HEK293 (cell line): ENCODE results near the gene HIPK2.

Experiments used
- CTCF ChIA-PET: fragments of 350-600 bp; formaldehyde crosslinking; extraction: SDS; loops from one replicate; lab custom pipeline; 2021; ENCODE audit warnings: antibody characterized with exemption; lab: Yijun Ruan, JAX
- POLR2A ChIA-PET: fragments of 300-600 bp; formaldehyde crosslinking; extraction: SDS; loops from one replicate; lab custom pipeline; 2020; ENCODE audit warnings: antibody characterized with exemption, inconsistent platforms; lab: Yijun Ruan, JAX
- H3K27ac ChIP-seq: fragments of 200-500 bp; sonication (Bioruptor generic); 2 replicates; pipeline ENCODE4 v1.5.1; 2014; ENCODE audit warnings: low read depth, low read length, control low read depth, inconsistent platforms; ENCODE audit errors: extremely low read depth
- H3K36me3 ChIP-seq, 2 experiments: fragments of 200-500 bp in 1 of 2; sonication (Bioruptor generic) in 1 of 2; 1 replicate in 1 of 2; 2 replicates in 1 of 2; pipeline ENCODE4 v1.5.1; 2014 to 2017; ENCODE audit warnings: inconsistent platforms in 2 of 2, low read length in 2 of 2; ENCODE audit not compliant: control insufficient read depth in 2 of 2, insufficient read depth in 1 of 2
- H3K4me1 ChIP-seq: fragments of 200-500 bp; sonication (Bioruptor generic); 2 replicates; pipeline ENCODE4 v1.5.1; 2014; ENCODE audit warnings: mild to moderate bottlenecking, low read length, inconsistent platforms; ENCODE audit not compliant: control insufficient read depth, insufficient read depth
- H3K4me3 ChIP-seq: 2 replicates; pipeline ENCODE4 v1.5.1; 2011; ENCODE audit warnings: low read depth, mild to moderate bottlenecking, control low read depth, low read length, moderate library complexity
- H3K9me3 ChIP-seq: fragments of 200-500 bp; sonication (Bioruptor generic); 2 replicates; pipeline ENCODE4 v1.5.1; 2014; ENCODE audit warnings: low read depth, low read length, inconsistent platforms; ENCODE audit not compliant: control insufficient read depth, insufficient read depth
- HOXD13 ChIP-seq: sonication (generic); formaldehyde crosslinking; IDR thresholded peaks from 2 replicates; pipeline ENCODE4 v1.8.0; 2022; ENCODE audit warnings: missing genetic modification reagents, borderline replicate concordance
- KLF17 ChIP-seq: fragments of 450-650 bp; formaldehyde crosslinking; IDR thresholded peaks from 2 replicates; pipeline ENCODE4 v1.5.1; 2016; ENCODE audit warnings: missing biosample characterization, missing genetic modification characterization
- SCRT1 ChIP-seq: fragments of 450-650 bp; formaldehyde crosslinking; IDR thresholded peaks from 2 replicates; pipeline ENCODE4 v1.5.1; 2016; ENCODE audit warnings: missing biosample characterization, missing genetic modification characterization, borderline replicate concordance
- ZBTB20 ChIP-seq: fragments of 450-650 bp; formaldehyde crosslinking; IDR thresholded peaks from 2 replicates; pipeline ENCODE4 v1.5.1; 2016; ENCODE audit warnings: missing biosample characterization, missing genetic modification characterization
- ZBTB8A ChIP-seq: fragments of 450-650 bp; formaldehyde crosslinking; IDR thresholded peaks from 2 replicates; pipeline ENCODE4 v1.5.1; 2016; ENCODE audit warnings: missing biosample characterization, missing genetic modification characterization
- ZFP69B ChIP-seq: fragments of 450-650 bp; formaldehyde crosslinking; IDR thresholded peaks from 2 replicates; pipeline ENCODE4 v1.5.1; 2016; ENCODE audit warnings: missing biosample characterization, missing genetic modification characterization
- ZNF146 ChIP-seq: fragments of 450-650 bp; formaldehyde crosslinking; IDR thresholded peaks from 2 replicates; pipeline ENCODE4 v1.5.1; 2016; ENCODE audit warnings: missing biosample characterization, missing genetic modification characterization
- ZNF155 ChIP-seq: fragments of 450-650 bp; formaldehyde crosslinking; IDR thresholded peaks from 2 replicates; pipeline ENCODE4 v1.5.1; 2016; ENCODE audit warnings: missing biosample characterization, missing genetic modification characterization
- ZNF184 ChIP-seq: fragments of 450-650 bp; IDR thresholded peaks from 2 replicates; pipeline ENCODE4 v1.5.1; 2018; ENCODE audit warnings: missing biosample characterization, mild to moderate bottlenecking, missing genetic modification characterization
- ZNF2 ChIP-seq: fragments of 450-650 bp; formaldehyde crosslinking; IDR thresholded peaks from 2 replicates; pipeline ENCODE4 v1.5.1; 2016; ENCODE audit warnings: missing biosample characterization, missing genetic modification characterization
- ZNF23 ChIP-seq: fragments of 450-650 bp; formaldehyde crosslinking; IDR thresholded peaks from 2 replicates; pipeline ENCODE4 v1.5.1; 2016; ENCODE audit warnings: missing biosample characterization, missing genetic modification characterization, borderline replicate concordance
- ZNF24 ChIP-seq: fragments of 450-650 bp; formaldehyde crosslinking; IDR thresholded peaks from 2 replicates; pipeline ENCODE4 v1.5.1; 2016; ENCODE audit warnings: missing biosample characterization, missing genetic modification characterization
- ZNF266 ChIP-seq: fragments of 450-650 bp; formaldehyde crosslinking; IDR thresholded peaks from 2 replicates; pipeline ENCODE4 v1.5.1; 2016; ENCODE audit warnings: missing biosample characterization, missing genetic modification characterization, low read depth
- ZNF292 ChIP-seq: fragments of 450-650 bp; formaldehyde crosslinking; IDR thresholded peaks from 2 replicates; pipeline ENCODE4 v1.5.1; 2016; ENCODE audit warnings: low read depth, missing biosample characterization, missing genetic modification characterization, borderline replicate concordance
- ZNF335 ChIP-seq: fragments of 450-650 bp; formaldehyde crosslinking; conservative IDR thresholded peaks from 2 replicates; pipeline ENCODE4 v1.5.1; 2016; ENCODE audit warnings: missing biosample characterization, missing genetic modification characterization
- ZNF366 ChIP-seq: fragments of 450-650 bp; formaldehyde crosslinking; conservative IDR thresholded peaks from 2 replicates; pipeline ENCODE4 v1.5.1; 2016; ENCODE audit warnings: missing biosample characterization, missing genetic modification characterization
- ZNF510 ChIP-seq: fragments of 450-650 bp; formaldehyde crosslinking; IDR thresholded peaks from 2 replicates; pipeline ENCODE4 v1.5.1; 2018; ENCODE audit warnings: mild to moderate bottlenecking, missing genetic modification characterization, missing biosample characterization; ENCODE audit not compliant: insufficient replicate concordance
- ZNF610 ChIP-seq: fragments of 450-650 bp; formaldehyde crosslinking; IDR thresholded peaks from 2 replicates; pipeline ENCODE4 v1.5.1; 2016; ENCODE audit warnings: missing biosample characterization, missing genetic modification characterization, borderline replicate concordance
- ZNF624 ChIP-seq: fragments of 450-650 bp; formaldehyde crosslinking; IDR thresholded peaks from 2 replicates; pipeline ENCODE4 v1.5.1; 2017; ENCODE audit warnings: missing biosample characterization, missing genetic modification characterization
- ZNF626 ChIP-seq: fragments of 450-650 bp; sonication (Bioruptor Pico); formaldehyde crosslinking; IDR thresholded peaks from 2 replicates; pipeline ENCODE4 v1.5.1; 2018; ENCODE audit warnings: missing biosample characterization, missing genetic modification characterization, inconsistent platforms
- ZNF843 ChIP-seq: fragments of 450-650 bp; formaldehyde crosslinking; IDR thresholded peaks from 2 replicates; pipeline ENCODE4 v1.5.1; 2016; ENCODE audit warnings: missing biosample characterization, missing genetic modification characterization
- ZSCAN16 ChIP-seq: fragments of 450-650 bp; formaldehyde crosslinking; IDR thresholded peaks from 2 replicates; pipeline ENCODE4 v1.5.1; 2016; ENCODE audit warnings: missing biosample characterization, missing genetic modification characterization
- ZSCAN30 ChIP-seq: fragments of 450-650 bp; IDR thresholded peaks from 2 replicates; pipeline ENCODE4 v1.5.1; 2018; ENCODE audit warnings: missing biosample characterization, mild to moderate bottlenecking, missing genetic modification characterization, moderate library complexity
- ZXDB ChIP-seq: fragments of 450-650 bp; formaldehyde crosslinking; IDR thresholded peaks from 2 replicates; pipeline ENCODE4 v1.5.1; 2016; ENCODE audit warnings: missing biosample characterization, missing genetic modification characterization
- TF ChIP-seq, protein P1 (sequence below): fragments of 450-650 bp; formaldehyde crosslinking; IDR thresholded peaks from 2 replicates; pipeline ENCODE4 v1.5.1; 2016; ENCODE audit warnings: missing biosample characterization, missing genetic modification characterization
- TF ChIP-seq, protein P2 (sequence below): fragments of 450-650 bp; formaldehyde crosslinking; IDR thresholded peaks from 2 replicates; pipeline ENCODE4 v1.5.1; 2016; ENCODE audit warnings: missing biosample characterization, missing genetic modification characterization

HIPK2 gene

GRCh38 chr7:139560678-139561077, 217.1 kb downstream of the HIPK2 start:
- ChIA-PET POLR2A (no interaction called here), CTCF (no interaction called here)
- Histone ChIP-seq H3K4me1 (no peaks in the 10 kb centered on the region), H3K36me3 (no peaks in the 10 kb centered on the region), H3K27ac (no peak overlapping the region), H3K9me3 (no peaks in the 10 kb centered on the region), H3K4me3 (no peak overlapping the region)
- TF ChIP-seq ZBTB20 (tag by site-specific recombination) = no peak
- TF ChIP-seq ZNF624 (tag by site-specific recombination) = no peak
- TF ChIP-seq HOXD13 (CRISPR knock-in tag) = no peak
- no peak for TF ChIP-seq SCRT1 (tag by site-specific recombination)
- no peak for TF ChIP-seq ZNF610 (tag by site-specific recombination)
- TF ChIP-seq ZNF23 (tag by site-specific recombination) = no peak
- no peak for TF ChIP-seq ZNF366
- no peak for TF ChIP-seq ZNF843 (tag by site-specific recombination)
- no peak for TF ChIP-seq ZNF155 (tag by site-specific recombination)
- no peak for TF ChIP-seq ZBTB8A (tag by site-specific recombination)
- no peak for TF ChIP-seq ZSCAN30 (tag by site-specific recombination)
- no peak for TF ChIP-seq ZNF184 (tag by site-specific recombination)
- TF ChIP-seq ZNF335 = no peak
- no peak for TF ChIP-seq ZNF266
- TF ChIP-seq ZNF510 (tag by site-specific recombination) = no peak
- TF ChIP-seq KLF17 (tag by site-specific recombination) = no peak
- TF ChIP-seq ZNF24 (tag by site-specific recombination) = no peak
- TF ChIP-seq ZNF626 (tag by site-specific recombination) = no peak

DNA sequence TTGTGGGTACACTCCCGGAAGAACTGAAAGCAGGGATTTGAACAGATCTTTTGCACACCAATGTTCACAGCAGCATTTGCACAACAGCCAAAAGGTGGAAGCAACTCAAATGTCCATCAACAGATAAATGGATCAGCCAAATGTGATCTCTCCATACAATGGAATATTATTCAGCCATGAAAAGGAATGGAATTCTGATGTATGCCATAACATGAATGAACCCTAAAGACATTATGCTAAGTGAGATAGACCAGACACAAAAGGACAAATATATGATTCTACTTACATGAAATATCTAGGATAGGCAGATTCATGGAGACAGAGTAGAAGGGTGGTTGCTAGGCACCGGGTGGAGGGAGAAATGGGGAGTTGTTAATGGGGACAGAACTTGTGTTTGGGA, 217.6 kb downstream of the HIPK2 start:
- H3K27ac ChIP-seq = no peak overlapping the region
- no peaks in the 10 kb centered on the region for H3K9me3 ChIP-seq
- POLR2A ChIA-PET = no interaction called here
- no peak for TF ChIP-seq ZNF2 (tag by site-specific recombination)
- no peak for TF ChIP-seq ZSCAN16
- TF ChIP-seq ZFP69B (tag by site-specific recombination) = no peak
- TF ChIP-seq ZXDB (tag by site-specific recombination) = no peak
- TF ChIP-seq, protein P1, sequence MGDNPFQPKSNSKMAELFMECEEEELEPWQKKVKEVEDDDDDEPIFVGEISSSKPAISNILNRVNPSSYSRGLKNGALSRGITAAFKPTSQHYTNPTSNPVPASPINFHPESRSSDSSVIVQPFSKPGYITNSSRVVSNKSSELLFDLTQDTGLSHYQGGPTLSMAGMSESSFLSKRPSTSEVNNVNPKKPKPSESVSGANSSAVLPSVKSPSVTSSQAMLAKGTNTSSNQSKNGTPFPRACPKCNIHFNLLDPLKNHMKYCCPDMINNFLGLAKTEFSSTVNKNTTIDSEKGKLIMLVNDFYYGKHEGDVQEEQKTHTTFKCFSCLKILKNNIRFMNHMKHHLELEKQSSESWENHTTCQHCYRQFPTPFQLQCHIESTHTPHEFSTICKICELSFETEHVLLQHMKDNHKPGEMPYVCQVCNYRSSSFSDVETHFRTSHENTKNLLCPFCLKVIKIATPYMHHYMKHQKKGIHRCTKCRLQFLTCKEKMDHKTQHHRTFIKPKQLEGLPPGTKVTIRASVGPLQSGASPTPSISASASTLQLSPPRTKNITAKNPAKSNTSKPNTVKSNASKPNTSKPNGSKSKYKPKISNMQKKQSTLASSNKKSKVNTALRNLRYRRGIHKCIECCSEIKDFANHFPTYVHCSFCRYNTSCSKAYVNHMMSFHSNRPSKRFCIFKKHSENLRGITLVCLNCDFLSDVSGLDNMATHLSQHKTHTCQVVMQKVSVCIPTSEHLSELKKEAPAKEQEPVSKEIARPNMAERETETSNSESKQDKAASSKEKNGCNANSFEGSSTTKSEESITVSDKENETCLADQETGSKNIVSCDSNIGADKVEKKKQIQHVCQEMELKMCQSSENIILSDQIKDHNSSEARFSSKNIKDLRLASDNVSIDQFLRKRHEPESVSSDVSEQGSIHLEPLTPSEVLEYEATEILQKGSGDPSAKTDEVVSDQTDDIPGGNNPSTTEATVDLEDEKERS (tag by site-specific recombination) = peak; percentile 68; the same call in 1 of the 2 replicates
- TF ChIP-seq ZNF146 (tag by site-specific recombination) = peak; percentile 99
- TF ChIP-seq, protein P2, sequence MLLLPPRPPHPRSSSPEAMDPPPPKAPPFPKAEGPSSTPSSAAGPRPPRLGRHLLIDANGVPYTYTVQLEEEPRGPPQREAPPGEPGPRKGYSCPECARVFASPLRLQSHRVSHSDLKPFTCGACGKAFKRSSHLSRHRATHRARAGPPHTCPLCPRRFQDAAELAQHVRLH (tag by site-specific recombination) = peak; percentile 60; the same call in 1 of the 2 replicates
- no peak for TF ChIP-seq ZNF292
- no peaks in the 10 kb centered on the region for H3K4me1 ChIP-seq
- no peak overlapping the region for H3K4me3 ChIP-seq
- no peaks in the 10 kb centered on the region for H3K36me3 ChIP-seq
- CTCF ChIA-PET = no interaction called here
